Activated CD4-positive, CD25-positive, alpha-beta regulatory T cell (primary cell): ENCODE results near the gene AQP11.

Experiments
- DNase-seq, 4 experiments: peaks; one replicate each; lab custom pipeline; 2025; lab: John Stamatoyannopoulos, UW

AQP11 gene

GRCh38 chr11:77658213-77659013 is 68.7 kb downstream of the AQP11 start:
- DNase-seq = no peak
